Upper lobe of left lung (tissue), 6 donors: ENCODE results near the gene KCNT1. TPM values are rescaled to one million over a fixed set of nuclear protein-coding genes. Genes with fewer than 3 reads are reported as not detected.

ENCODE experiments used
- ATAC-seq, 2 donors: fragments of 200-7000 bp; cut with Tn5 transposase; one replicate each; pipeline ENCODE4 v1.9.1; 2022; ENCODE audit warnings: mild to moderate bottlenecking in 2 of 2, moderate library complexity in 2 of 2; ENCODE audit not compliant: low FRiP score in 2 of 2
- DNase-seq, 2 donors: peaks; one replicate each; pipeline ENCODE4 v3.0.0-alpha.2; 2019 to 2020
- H3K27ac ChIP-seq, 4 donors: fragments of 200-600 bp; sonication (generic); one replicate each; pipeline ENCODE4 v1.5.1; 2016 to 2019
- H3K27me3 ChIP-seq, 4 donors: fragments of 200-600 bp; sonication (generic); one replicate each; pipeline ENCODE4 v1.5.1; 2017 to 2019
- H3K36me3 ChIP-seq, 4 donors: fragments of 200-600 bp; sonication (generic); one replicate each; pipeline ENCODE4 v1.5.1; 2016 to 2019
- H3K4me1 ChIP-seq, 4 donors: fragments of 200-600 bp; sonication (generic); one replicate each; pipeline ENCODE4 v1.5.1; 2018 to 2019
- H3K4me3 ChIP-seq, 4 donors: fragments of 200-600 bp; sonication (generic); one replicate each; pipeline ENCODE4 v1.5.1; 2017 to 2019; ENCODE audit warnings: mild to moderate bottlenecking in 2 of 4, moderate library complexity in 1 of 4
- H3K9me3 ChIP-seq, 4 donors: fragments of 200-600 bp; sonication (generic); one replicate each; pipeline ENCODE4 v1.5.1; 2018 to 2019
- CTCF ChIP-seq, 6 experiments: fragments of 450-650 bp in 4 of 6; fragments of 200-600 bp in 2 of 6; sonication (generic) in 2 of 6; IDR thresholded peaks; one replicate each; pipeline ENCODE4 v1.5.1; 2016 to 2019; ENCODE audit warnings: antibody characterized with exemption in 6 of 6
- EP300 ChIP-seq, 4 donors: sonication (generic); formaldehyde crosslinking; IDR thresholded peaks; one replicate each; pipeline ENCODE4 v1.5.1; 2017; ENCODE audit warnings: antibody characterized with exemption in 4 of 4, control low read depth in 2 of 4
- POLR2A ChIP-seq, 4 donors: fragments of 450-650 bp; IDR thresholded peaks; one replicate each; pipeline ENCODE4 v1.5.1; 2016 to 2017; ENCODE audit warnings: antibody characterized with exemption in 4 of 4, mild to moderate bottlenecking in 2 of 4
- POLR2AphosphoS5 ChIP-seq, 2 donors: sonication (generic); formaldehyde crosslinking; IDR thresholded peaks; one replicate each; pipeline ENCODE4 v1.5.1; 2017; ENCODE audit warnings: antibody characterized with exemption in 2 of 2
- WGBS, 2 donors: methylation state at CpG; one replicate each; pipeline ENCODE4 v1.1.5; 2017 to 2018; 5-methylcytosine and 5-hydroxymethylcytosine counted together
- total RNA-seq, 6 donors: library from RNA; depleted of rRNA in 4 of 6; stranded (reverse); fragments of >200 nt in 4 of 6; gene quantifications; one replicate each; pipeline versions ENCODE4 v1.1.0 to v1.2.1, GENCODE V29; 2016 to 2021
- donor health status: DM: no; HTN: no; CAD: no; lungs with moderate emphysema.
- donor health status: DM: no; HTN: yes; CAD: no; lungs with severe emphysema.

Gene KCNT1
- total RNA-seq, 6 donors from 2014 or later, result 0.11 to 1.0 (median 0.31) TPM; not detected in 2

GRCh38 chr9:135821733-135822373 is 119.9 kb downstream of the KCNT1 start:
- Histone ChIP-seq H3K9me3 (no peaks in the 10 kb centered on the region), H3K36me3 (peaks cover 19 to 86% (median 75%) of the 10 kb centered on the region in 4 donors), H3K27me3 (no peaks in the 10 kb centered on the region), H3K4me3 (no peak overlapping the region), H3K4me1 (no peaks in the 10 kb centered on the region), H3K27ac (no peak overlapping the region)
- DNase-seq (no peak), ATAC-seq (no peak)
- TF ChIP-seq POLR2AphosphoS5 (IDR thresholded peaks at IDR 0.05) (no peak), POLR2A (IDR thresholded peaks at IDR 0.05) (no peak), EP300 (IDR thresholded peaks at IDR 0.05) (no peak), CTCF (IDR thresholded peaks at IDR 0.05) (no peak)
- WGBS, 2 donors, result 92 to 95% methylated on average over 27 of the region's 27 CpGs

GRCh38 chr9:135822374-135822755 is 120.4 kb downstream of the KCNT1 start:
- WGBS, 2 donors, result 93% methylated on average over 18 of the region's 18 CpGs
- no peak for ATAC-seq
- no peaks in the 10 kb centered on the region for H3K9me3 ChIP-seq
- no peak overlapping the region for H3K27ac ChIP-seq
- H3K36me3 ChIP-seq, result peaks cover 14 to 86% (median 72%) of the 10 kb centered on the region in 4 donors
- no peak overlapping the region for H3K4me3 ChIP-seq
- no peaks in the 10 kb centered on the region for H3K27me3 ChIP-seq
- TF ChIP-seq POLR2AphosphoS5 (IDR thresholded peaks at IDR 0.05) (no peak), CTCF (IDR thresholded peaks at IDR 0.05) (no peak), POLR2A (IDR thresholded peaks at IDR 0.05) (no peak), EP300 (IDR thresholded peaks at IDR 0.05) (no peak)
- DNase-seq, result no peak
- H3K4me1 ChIP-seq, result no peaks in the 10 kb centered on the region

DNA sequence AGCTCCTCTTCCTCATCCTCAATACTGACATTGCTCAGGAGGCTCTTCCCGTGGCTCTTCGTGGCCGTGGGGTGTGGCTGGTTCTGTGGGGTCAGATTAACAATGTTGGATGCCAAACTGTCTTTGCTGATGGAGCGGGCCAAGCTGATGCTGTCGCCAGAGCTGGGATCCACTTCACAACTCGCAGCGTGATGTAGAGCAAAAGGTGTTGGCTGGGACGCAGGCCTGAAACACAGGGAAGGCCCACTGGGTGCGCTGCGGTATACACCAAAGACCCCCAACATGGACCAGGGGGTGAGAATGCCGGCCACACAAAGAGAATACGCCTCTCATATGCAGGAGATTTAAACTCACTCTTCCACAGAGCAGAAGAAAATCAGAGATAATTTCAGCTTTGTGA is 121.1 kb downstream of the KCNT1 start:
- DNase-seq, result no peak
- 95 to 98% methylated on average over 12 of the region's 12 CpGs for WGBS, 2 donors
- peaks cover 7 to 79% (median 66%) of the 10 kb centered on the region in 4 donors for H3K36me3 ChIP-seq
- no peak for ATAC-seq
- no peak overlapping the region for H3K27ac ChIP-seq
- no peaks in the 10 kb centered on the region for H3K27me3 ChIP-seq
- TF ChIP-seq EP300 (IDR thresholded peaks at IDR 0.05) (no peak), POLR2A (IDR thresholded peaks at IDR 0.05) (no peak), POLR2AphosphoS5 (IDR thresholded peaks at IDR 0.05) (no peak), CTCF (IDR thresholded peaks at IDR 0.05) (no peak)
- no peaks in the 10 kb centered on the region for H3K4me1 ChIP-seq
- H3K4me3 ChIP-seq, result no peak overlapping the region
- H3K9me3 ChIP-seq, result no peaks in the 10 kb centered on the region

DNA sequence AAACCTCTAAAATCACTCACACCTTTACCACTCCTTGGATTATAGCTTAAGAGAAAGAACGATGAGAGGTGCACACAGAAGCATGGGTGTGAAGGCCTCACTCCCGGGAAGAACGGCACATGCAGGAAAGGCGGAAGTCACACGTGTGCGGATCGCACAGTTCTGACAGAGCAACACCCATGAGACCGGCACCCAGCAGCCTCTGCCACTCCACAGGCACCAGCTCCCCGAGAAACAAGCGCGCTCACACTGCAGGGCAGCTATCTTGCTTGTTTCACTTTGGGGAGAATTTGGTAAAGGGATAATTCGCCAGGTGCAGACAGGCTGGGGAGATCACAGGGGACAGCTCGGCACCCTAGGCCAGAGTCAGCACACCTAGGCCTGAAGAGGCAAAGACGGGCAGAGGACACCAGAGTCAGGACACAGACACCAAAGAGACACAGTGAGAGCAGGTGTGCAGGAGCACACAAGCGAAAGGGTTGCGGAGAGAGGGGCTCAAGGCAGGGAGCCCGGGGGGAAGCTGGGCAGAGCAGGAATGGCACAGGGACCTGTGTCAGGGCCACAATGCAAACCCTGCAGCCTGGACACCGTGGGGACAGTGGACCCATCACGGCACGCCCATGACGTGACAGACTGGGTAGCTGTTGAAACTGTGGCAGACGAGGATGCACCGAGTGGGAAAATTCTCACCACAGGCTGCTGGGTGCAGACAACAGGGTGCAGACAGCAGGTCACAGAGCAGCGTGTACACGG is 123.6 kb downstream of the KCNT1 start:
- no peaks in the 10 kb centered on the region for H3K4me1 ChIP-seq
- WGBS, 2 donors, result 86 to 95% methylated on average over 20 to 25 of the region's 25 CpGs
- H3K27me3 ChIP-seq, result no peaks in the 10 kb centered on the region
- peaks cover 0 to 57% (median 49%) of the 10 kb centered on the region in 4 donors for H3K36me3 ChIP-seq
- DNase-seq (no peak), ATAC-seq (no peak)
- peaks cover 0 to 9% (median 2%) of the 10 kb centered on the region in 4 donors for H3K9me3 ChIP-seq
- H3K27ac ChIP-seq, result no peak overlapping the region
- TF ChIP-seq POLR2AphosphoS5 (IDR thresholded peaks at IDR 0.05) (no peak), POLR2A (IDR thresholded peaks at IDR 0.05) (no peak), EP300 (IDR thresholded peaks at IDR 0.05) (no peak)
- no peak overlapping the region for H3K4me3 ChIP-seq

- WGBS, 2 donors, result 96 to 97% methylated on average over 14 of the region's 14 CpGs
Observed at GRCh38 chr9:135826188-135826545, 124.2 kb downstream of the KCNT1 start.

More at GRCh38 chr9:135826188-135826545, 124.2 kb downstream of the KCNT1 start:
- no peaks in the 10 kb centered on the region for H3K27me3 ChIP-seq
- DNase-seq (peak in 1 of 2 donors; percentile 68), ATAC-seq (peak in 1 of 2 donors; percentile 54)
- H3K9me3 ChIP-seq, result peaks cover 0 to 9% (median 2%) of the 10 kb centered on the region in 4 donors
- peaks cover 0 to 51% (median 43%) of the 10 kb centered on the region in 4 donors for H3K36me3 ChIP-seq
- no peak overlapping the region for H3K4me3 ChIP-seq
- H3K27ac ChIP-seq, result no peak overlapping the region
- no peak for TF ChIP-seq POLR2A (IDR thresholded peaks at IDR 0.05)
- TF ChIP-seq CTCF (IDR thresholded peaks at IDR 0.05), result no peak
- no peak for TF ChIP-seq POLR2AphosphoS5 (IDR thresholded peaks at IDR 0.05)
- TF ChIP-seq EP300 (IDR thresholded peaks at IDR 0.05), result no peak
- H3K4me1 ChIP-seq, result no peaks in the 10 kb centered on the region
